ENCODE results near the gene ZNF513.

DNA sequence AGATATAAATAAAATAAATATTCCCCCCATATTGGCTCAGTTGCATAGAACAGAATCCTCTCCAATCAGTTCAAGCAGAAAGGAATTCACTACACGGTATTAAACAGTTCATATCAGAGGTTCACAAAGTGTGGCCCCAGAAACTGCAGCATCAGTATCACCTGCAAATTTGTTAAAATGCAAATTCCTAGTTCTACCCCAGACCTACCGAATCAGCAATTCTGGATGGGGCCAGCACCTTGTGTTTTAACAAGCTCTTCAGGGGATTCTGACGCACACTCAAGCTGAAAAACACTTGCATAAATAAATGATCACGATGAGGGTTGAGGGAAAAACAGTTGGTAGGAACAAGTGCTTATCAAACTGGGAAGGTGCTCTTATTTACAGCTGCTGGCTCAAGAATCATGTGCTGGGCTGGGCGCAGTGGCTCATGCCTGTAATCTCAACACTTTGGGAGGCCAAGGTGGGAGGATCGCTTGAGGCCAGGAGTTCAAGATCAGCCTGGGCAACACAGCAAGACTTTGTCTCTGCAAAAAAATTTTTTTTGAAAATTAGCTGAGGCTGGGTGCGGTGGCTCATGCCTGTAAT, 30.3 kb downstream of the ZNF513 start:
- TF ChIP-seq, protein P1, sequence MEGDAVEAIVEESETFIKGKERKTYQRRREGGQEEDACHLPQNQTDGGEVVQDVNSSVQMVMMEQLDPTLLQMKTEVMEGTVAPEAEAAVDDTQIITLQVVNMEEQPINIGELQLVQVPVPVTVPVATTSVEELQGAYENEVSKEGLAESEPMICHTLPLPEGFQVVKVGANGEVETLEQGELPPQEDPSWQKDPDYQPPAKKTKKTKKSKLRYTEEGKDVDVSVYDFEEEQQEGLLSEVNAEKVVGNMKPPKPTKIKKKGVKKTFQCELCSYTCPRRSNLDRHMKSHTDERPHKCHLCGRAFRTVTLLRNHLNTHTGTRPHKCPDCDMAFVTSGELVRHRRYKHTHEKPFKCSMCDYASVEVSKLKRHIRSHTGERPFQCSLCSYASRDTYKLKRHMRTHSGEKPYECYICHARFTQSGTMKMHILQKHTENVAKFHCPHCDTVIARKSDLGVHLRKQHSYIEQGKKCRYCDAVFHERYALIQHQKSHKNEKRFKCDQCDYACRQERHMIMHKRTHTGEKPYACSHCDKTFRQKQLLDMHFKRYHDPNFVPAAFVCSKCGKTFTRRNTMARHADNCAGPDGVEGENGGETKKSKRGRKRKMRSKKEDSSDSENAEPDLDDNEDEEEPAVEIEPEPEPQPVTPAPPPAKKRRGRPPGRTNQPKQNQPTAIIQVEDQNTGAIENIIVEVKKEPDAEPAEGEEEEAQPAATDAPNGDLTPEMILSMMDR (IDR thresholded peaks at IDR 0.05), result no peak
- TF ChIP-seq EP300 (IDR thresholded peaks at IDR 0.05) (no peak), POLR2A (IDR thresholded peaks at IDR 0.05) (no peak), POLR2AphosphoS5 (IDR thresholded peaks at IDR 0.05) (no peak)
